ENCODE measurements around the gene ZNF827.

The ZNF827 gene

DNA sequence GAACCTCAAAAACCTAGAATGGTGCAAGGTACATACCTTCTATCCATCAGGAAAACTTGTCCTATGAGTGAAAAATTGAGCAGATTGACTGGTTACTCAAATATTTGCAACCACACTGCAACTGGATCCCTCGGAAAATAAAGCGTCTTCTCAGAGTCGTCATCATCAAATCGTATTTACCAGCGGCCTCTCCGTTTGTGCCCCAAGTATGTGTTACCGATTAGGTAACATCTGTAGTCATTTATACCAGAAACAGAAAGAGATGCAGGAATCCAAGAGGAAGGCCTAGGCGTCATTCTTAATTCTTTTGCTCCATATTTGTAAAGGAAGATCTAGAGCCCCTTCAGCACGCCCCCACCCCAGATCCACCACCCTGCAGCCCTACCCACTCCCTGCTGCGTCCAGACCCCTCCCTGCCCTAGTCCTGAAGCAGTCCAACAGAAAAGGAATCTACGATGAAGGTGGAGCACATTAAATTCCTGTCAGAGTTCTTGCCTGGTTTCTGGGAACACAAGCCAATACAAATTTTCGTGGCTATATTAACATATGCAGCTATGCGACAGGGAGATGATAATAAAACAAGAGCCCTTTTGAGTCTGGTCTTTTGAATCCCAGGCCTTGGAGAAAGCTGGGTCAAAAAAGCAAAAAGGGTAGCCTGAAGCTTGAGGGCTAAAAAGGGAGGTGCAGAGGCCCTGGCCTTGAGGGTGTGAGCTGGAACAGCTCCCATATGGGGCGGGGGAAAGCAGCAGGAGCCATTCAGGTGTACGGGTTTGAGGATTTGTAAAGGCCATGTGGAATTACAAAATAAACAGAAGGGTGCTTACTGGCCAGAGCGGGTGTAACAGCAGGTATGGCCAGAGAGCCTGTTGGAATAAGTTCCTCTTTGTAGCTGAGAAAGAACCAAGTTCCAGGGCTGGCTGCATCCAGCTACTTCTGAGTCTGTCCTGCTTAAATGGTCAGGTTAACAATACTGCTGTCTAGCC is 77.0 kb downstream of the ZNF827 start:
- TF ChIP-seq, protein P1, sequence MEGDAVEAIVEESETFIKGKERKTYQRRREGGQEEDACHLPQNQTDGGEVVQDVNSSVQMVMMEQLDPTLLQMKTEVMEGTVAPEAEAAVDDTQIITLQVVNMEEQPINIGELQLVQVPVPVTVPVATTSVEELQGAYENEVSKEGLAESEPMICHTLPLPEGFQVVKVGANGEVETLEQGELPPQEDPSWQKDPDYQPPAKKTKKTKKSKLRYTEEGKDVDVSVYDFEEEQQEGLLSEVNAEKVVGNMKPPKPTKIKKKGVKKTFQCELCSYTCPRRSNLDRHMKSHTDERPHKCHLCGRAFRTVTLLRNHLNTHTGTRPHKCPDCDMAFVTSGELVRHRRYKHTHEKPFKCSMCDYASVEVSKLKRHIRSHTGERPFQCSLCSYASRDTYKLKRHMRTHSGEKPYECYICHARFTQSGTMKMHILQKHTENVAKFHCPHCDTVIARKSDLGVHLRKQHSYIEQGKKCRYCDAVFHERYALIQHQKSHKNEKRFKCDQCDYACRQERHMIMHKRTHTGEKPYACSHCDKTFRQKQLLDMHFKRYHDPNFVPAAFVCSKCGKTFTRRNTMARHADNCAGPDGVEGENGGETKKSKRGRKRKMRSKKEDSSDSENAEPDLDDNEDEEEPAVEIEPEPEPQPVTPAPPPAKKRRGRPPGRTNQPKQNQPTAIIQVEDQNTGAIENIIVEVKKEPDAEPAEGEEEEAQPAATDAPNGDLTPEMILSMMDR (IDR thresholded peaks at IDR 0.05; ENCODE audit: control insufficient read depth, insufficient read depth, low read depth, low read length, missing control alignments): no peak
- DNase-seq (ENCODE audit: low read depth): no peak

GRCh38 chr4:145860897-145861296 is 77.7 kb downstream of the ZNF827 start:
- DNase-seq (ENCODE audit: low read depth): no peak
- TF ChIP-seq, protein P1 (IDR thresholded peaks at IDR 0.05; ENCODE audit: control insufficient read depth, insufficient read depth, low read depth, low read length, missing control alignments): no peak

More for the DNA sequence above, 77.0 kb downstream of the ZNF827 start:
- H3K4me3 ChIP-seq (ENCODE audit: control insufficient read depth, low read depth, low read length): no peak overlapping the region

DNA sequence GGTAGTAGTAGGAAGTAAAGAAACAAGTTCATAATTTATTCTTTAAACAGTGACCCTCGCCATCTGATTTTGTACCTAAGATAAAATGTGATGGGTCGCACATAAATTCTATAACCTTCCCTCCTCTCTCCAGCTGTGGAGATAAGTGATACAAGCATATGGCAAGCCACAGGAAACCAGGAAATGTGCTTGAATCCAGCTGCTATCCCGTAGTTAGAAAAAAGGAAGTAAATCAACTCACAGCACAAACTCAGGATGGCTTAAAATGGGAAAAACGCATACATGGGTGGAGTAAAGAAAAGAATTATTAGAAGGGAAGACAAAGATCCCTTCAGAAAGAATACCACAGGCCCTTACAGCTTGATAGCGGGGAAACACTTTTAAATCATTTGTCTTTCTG is 78.2 kb downstream of the ZNF827 start:
- H3K4me3 ChIP-seq (ENCODE audit: control insufficient read depth, low read depth, low read length): no peak overlapping the region
- DNase-seq (ENCODE audit: low read depth): no peak
- TF ChIP-seq, protein P1 (IDR thresholded peaks at IDR 0.05; ENCODE audit: control insufficient read depth, insufficient read depth, low read depth, low read length, missing control alignments): no peak

More at GRCh38 chr4:145860897-145861296, 77.7 kb downstream of the ZNF827 start:
- no peak overlapping the region for H3K4me3 ChIP-seq (ENCODE audit: control insufficient read depth, low read depth, low read length)

GRCh38 chr4:145859926-145860325 is 78.7 kb downstream of the ZNF827 start:
- TF ChIP-seq, protein P1 (IDR thresholded peaks at IDR 0.05; ENCODE audit: control insufficient read depth, insufficient read depth, low read depth, low read length, missing control alignments): no peak
- DNase-seq (ENCODE audit: low read depth): no peak

DNA sequence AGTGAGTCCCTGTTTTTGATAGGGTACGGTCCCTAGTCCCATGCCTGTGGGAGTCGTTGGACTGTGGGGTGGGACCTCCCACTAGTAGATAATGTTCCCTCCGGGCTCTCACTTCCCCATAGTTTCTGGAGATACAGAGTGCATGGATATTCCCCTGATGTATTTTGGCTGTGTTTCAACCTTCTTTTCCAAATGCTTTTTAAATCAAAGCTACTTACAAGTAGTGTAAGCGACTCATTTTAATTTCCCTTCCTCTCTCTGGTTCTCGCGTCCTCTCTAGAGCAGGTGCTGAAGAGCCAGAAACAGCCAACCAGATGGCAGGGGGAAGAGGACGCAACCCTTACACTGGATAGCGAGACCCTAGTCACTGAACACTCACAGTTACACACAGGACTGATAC is 79.2 kb downstream of the ZNF827 start:
- H3K4me3 ChIP-seq (ENCODE audit: control insufficient read depth, low read depth, low read length): no peak overlapping the region
- TF ChIP-seq, protein P1 (IDR thresholded peaks at IDR 0.05; ENCODE audit: control insufficient read depth, insufficient read depth, low read depth, low read length, missing control alignments): no peak
- no peak for DNase-seq (ENCODE audit: low read depth)

More at GRCh38 chr4:145859926-145860325, 78.7 kb downstream of the ZNF827 start:
- no peak overlapping the region for H3K4me3 ChIP-seq (ENCODE audit: control insufficient read depth, low read depth, low read length)

- no peak overlapping the region for H3K4me3 ChIP-seq (ENCODE audit: control insufficient read depth, low read depth, low read length)
- TF ChIP-seq, protein P1 (IDR thresholded peaks at IDR 0.05; ENCODE audit: control insufficient read depth, insufficient read depth, low read depth, low read length, missing control alignments): no peak
- peak; percentile 46 for DNase-seq (ENCODE audit: low read depth)
These were observed 86.3 kb downstream of the ZNF827 start for GRCh38 chr4:145852256-145852839.

Data from AG09309 (cell line).